Limb (tissue), 2 donors: ENCODE results near the gene AP1S2.
"Not testable (repeated sequence)": the region's sequence is repeated elsewhere in the genome, so short reads cannot be mapped to it uniquely, and the experiment has no call there.

Source experiments
- DNase-seq, 2 donors: peaks; one replicate each; pipeline ENCODE4 v3.0.0-alpha.2; 2016; ENCODE audit errors: extremely low spot score in 2 of 2

Gene AP1S2

GRCh38 chrX:15854712-15855567 is at the start of gene AP1S2:
Gene AP1S2 (minus strand): TSS chrX:15854813. CDS start chrX:15852524, 2,289 bp downstream.
- DNase-seq = peak; percentile 86 to 92

DNA sequence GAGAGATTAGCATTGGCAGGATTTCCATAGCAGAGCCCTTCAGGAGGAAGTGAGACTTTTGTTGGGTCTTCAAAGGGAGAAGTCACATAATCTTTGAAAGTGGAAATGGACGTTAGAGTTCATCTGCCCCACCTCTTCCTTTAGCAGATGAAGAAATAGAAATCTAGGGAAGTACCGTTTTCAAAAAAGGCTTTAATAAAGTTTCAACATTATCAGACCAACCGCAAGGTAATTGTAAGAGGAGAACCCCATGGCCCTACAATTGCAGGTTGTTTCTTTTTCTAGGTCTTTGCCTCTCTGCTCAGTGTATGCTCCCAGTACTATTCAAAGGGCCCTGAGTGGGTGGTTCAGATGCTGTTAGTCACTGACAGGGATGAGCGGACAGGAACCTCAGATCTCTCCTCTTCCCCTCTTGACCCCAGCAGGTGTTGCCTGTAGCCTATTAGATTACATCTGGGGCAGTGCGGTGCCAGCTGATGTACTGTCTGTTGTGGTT is 48.6 kb upstream of the AP1S2 start:
- DNase-seq = no peak

DNA sequence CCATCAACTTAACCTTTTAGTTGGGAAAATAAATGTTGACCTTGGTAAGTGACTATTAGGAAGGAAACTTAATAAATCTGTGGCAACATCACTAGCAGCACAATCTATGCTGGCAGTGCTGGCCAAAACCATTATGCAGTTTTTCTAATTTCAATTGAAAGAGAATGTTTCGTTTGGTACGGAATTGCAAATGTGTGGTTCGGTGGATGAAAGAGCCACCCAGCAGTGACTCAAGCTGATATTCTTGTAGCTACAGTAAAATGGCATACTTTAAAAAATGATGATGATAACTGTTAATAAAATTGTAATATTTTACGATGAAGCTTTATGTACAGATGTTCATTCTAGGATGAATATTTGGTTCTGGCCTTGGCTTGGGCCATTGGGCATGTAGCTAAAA is 40.7 kb upstream of the AP1S2 start:
- DNase-seq = no peak

DNA sequence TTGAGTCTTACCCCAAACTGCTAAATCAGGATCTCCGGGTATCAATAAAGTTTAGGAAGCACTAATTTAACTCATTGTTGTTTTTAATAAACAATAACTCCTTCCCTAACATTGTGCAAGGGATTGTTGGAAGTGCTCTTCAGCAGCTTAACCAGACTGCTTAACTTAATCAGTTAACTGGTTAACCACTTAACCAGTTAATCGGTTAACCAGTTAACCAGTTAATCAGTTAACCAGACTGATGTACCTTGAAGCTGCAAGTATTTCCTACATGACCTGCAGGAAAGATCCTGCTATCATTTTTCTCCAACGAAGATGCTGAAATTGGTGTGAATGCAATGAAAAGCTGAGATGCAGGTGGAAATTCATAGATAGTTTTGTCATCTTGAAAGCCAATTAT is 40.1 kb upstream of the AP1S2 start:
- no peak for DNase-seq

DNA sequence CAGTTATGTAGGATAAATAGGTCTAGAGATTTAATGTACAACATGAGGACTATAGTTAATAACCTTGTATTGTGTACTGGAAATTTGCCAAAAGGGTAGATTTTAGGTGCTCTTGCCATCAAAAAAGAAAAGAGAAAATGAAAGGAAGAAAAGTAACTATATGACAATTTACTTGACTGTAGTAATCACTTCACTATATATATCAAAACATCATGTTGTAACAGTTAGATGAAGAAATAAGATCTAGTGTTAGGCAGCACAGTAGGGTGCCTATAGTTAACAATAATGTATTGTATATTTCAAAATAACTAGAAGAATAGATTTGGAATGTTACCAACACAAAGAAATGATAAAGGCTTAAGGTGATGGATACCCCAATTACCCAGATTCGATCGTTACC is 35.9 kb upstream of the AP1S2 start:
- DNase-seq = no peak

DNA sequence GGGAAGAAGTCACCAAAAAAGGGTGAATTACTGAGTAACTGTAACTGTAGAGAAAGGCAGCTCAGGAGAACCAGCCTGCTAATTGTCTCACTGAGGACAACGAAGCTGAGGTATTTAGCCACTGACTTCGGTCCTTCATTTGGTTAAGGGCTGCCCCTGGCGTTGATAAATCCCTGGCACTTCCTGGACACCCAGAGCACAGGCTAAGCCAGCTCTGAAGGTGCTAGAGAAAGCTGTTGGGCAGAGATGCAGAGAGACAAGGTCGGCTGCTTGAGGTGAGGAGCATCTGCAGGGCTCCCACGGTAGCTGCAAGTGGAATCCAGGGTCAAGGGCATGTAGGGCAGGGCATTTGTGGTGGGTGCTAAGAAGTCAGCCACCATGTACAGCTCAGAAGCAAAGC is 33.4 kb upstream of the AP1S2 start:
- DNase-seq = no peak

DNA sequence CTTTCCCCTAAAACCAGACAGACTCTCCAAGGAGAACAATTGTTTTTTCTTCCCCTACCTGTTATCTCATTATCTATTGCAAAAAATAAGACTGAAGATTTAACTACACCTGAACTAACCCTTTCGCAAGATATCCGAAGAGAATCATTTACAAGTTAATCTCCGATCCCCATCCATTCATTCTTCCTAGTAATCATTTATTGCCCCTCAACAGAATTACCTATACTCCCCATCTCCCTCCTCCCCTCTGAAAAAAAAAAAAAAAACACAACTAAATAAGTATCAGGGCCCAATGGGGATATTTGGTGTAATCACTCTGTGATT is 28.9 kb upstream of the AP1S2 start:
- no peak for DNase-seq

DNA sequence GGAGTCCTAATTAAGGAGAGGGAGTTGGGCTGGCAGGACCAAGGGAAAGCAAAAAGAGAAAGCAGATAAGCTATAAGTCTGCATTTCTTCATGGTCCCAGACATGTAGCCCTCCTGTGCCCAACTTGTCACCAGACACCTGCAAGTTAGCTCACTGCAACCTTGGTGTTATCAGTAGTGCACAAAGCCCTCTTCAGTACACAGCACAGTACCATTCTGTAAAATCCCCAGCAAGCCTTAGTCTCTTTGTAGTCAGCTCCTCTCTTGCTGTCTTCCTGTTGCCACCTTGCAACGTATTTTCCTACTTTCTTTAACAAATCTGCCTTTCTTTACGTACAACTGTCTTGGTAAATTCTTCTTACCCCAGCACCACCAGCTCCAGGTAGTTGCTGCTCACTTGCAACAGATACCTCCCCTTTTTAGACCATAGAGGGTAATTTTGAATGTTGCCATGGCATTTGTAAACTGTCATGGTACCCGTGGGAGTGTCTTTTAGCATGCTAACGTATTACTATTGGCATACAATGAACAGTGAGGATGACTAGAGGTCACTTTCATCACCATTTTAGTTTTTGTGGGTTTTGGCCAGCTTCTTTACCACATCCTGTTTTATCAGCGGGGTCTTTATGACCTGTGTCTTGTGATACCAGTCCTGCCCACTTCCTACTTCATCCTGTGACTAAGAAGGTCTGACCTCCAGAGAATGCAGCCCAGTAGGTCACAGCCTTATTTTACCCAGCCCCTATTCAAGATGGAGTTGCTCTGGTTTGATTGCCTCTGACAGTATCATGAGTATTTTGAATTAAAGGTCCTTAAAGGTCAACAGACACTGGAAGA is 28.3 kb upstream of the AP1S2 start:
- no peak for DNase-seq

DNA sequence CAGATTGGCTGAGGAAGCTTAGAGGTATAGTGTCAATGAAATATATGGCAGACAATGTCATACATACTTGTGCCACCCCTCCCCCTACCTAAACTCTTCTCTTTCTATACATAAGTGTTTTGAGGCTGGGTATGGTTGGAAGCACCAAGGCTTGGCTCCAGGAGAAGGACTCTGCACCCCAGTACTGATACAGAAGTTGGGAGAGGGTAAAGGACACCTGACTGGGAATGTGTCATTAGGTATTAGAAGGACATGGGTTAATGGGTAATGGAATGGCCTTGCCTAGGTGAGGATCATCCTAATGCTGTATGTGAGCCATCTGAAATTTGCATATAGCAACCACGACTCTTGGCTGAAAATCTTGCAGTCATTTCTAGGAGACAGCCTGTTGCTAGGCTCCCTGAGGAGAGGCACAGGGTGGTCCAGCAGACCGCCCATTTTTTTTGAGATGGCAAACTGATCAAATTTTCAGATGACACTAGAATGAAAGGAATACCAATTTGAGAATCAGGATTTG is 26.8 kb upstream of the AP1S2 start:
- DNase-seq = no peak

DNA sequence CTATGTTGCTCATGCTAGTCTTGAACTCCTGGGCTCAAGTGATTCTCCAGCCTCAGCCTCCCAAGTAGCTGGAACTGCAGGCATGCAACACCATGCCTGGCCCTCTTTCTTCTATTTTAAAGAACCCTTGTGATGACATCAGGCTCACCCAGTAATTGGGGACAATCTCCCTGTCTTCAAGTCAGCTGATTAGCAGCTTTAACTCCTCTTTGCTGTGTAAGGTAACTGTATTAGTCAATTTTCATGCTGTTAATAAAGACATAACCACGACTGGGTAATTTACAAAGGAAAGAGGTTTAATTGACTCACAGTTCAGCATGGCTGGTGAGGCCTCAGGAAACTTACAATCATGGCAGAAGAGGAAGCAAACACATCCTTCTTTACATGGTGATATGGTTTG is 23.3 kb upstream of the AP1S2 start:
- DNase-seq = not testable (repeated sequence)

- DNase-seq = no peak
Observed at GRCh38 chrX:15877380-15877779, 22.8 kb upstream of the AP1S2 start.

DNA sequence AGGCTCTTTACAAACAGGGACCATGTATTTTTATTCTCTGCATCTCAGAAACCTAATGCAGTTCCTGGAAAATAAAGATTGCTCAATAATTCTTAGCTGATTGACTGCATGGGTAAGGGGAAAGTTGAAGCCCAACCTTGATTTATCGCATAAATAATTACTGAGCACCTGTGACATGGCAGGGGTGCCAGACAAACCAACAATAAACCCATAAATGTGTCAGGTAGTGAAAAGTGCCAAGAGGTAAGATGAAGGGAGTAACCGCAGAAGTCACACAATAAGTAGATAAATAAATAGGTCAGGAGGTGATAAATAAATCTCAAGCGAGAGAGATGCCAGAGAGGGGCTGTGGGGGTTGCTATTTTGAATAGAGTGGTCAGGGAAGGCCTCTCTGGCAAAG is 20.1 kb upstream of the AP1S2 start:
- no peak for DNase-seq

DNA sequence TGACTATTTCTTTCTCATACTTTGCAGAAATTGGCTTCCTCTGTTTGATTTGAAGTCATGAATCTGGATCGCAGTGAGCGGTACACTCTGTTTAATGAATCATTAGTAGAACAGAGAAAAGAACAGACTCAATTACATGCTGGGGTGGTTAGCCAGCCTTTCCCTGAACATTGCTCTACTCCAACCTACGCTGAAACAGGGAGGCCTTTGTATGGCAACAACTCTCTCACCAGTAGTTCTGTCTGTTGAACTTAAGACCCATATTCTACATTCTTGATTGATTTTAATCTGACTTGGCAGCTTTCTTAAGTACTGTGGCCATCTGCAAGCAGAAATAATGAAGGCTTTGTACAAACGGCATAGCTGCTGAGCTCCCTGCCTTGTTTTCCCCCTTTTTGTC is 19.0 kb upstream of the AP1S2 start:
- DNase-seq = no peak

- DNase-seq = no peak
Observed at GRCh38 chrX:15870310-15870709, 15.7 kb upstream of the AP1S2 start.

DNA sequence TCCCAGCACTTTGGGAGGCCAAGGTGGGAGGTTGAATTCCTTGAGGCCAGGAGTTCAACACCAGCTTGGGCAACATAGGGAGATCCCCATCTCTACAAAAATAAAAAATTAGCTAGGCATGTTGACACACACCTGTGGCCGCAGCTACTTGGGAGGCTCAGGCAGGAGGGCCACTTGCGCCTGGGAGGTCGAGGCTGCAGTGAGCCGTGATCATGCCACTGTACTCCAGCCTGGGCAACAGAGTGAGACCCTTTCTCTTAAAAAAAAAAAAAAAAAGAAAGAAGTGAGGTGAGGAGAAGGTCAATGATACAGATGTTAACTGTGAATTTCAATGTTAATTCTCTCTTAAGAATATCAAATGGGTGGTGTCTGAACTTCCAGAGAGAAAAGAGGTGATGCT is 15.1 kb upstream of the AP1S2 start:
- no peak for DNase-seq

- no peak for DNase-seq
Observed at GRCh38 chrX:15866147-15866546, 11.5 kb upstream of the AP1S2 start.

GRCh38 chrX:15864629-15865028 is 10.0 kb upstream of the AP1S2 start:
- DNase-seq = no peak

DNA sequence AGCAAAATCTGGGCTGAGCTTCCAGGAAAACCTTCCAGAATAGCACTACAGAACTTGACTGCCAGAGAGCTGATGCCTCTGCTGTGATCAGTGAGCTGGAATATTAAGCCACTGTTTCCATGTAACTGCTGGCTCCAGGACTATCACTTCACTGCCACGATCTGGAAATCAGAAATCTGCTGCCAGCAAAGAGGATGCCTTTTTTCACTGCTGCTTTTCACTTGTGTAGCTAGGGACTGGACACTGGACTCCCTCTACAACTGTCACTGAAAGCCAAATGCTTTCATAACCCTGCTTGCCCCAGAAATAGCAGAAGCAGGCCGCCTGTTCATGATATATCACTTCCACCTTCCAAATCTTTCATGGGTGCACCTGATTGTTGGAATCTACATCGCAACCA is 9.4 kb upstream of the AP1S2 start:
- DNase-seq = no peak

DNA sequence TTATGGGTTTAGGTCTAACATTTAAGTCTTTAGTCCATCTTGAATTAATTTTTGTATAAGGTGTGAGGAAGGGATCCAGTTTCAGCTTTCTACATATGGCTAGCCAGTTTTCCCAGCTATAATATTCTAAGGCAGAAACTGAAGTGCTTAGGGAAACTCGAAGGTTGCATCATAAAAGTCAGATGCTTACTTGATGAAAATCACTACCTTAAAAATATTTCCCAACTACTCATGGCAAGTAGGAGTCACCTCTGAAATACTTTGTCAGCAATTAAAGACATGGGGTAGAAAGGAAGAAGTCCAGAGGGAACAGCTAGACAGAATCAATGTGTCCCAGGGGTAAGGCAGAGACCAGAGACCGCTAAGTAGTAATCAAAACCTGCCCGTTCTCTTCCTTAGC is 6.3 kb upstream of the AP1S2 start:
- no peak for DNase-seq

DNA sequence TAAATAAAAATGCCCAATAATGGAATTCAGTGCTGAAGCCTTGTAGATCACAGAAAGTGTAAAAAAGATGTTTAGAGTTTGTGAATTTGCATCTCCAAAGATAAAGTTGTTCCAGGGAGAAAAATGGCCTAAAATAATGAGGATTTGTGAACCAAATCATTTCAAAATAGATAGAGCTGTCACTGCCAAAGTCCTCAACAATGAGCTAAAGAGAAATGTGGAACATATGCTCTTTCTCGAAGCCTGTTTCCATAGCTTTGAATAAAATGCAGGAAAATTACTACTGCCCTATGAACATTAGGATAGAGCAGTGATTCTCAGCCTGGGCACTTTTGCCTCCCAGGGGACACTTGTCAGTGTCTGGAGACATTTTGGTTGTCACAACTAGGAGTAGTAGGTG is 3.4 kb upstream of the AP1S2 start:
- no peak for DNase-seq

- no peak for DNase-seq
Observed at GRCh38 chrX:15856636-15857035, 2.0 kb upstream of the AP1S2 start.

DNA sequence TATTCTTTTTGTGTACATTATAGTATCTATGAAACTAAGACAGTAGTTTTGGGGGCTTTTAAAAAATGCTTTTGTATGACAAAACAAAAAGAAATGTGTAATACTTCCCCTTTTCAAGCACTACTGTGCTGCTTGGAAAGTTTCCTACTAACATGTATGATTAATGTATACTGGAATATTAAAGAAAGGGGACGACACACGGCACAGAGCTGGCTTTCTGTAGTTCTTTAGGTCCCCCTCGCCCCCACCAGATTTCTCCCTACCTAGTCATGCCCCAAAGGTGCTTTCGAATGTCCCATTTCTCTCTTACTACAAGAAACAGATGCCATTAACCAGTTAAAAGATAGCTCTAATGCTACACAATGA is 1.6 kb upstream of the AP1S2 start:
- no peak for DNase-seq
